ENCODE results near the gene GPC3.
"Not testable (repeated sequence)": the region's sequence is repeated elsewhere in the genome, so short reads cannot be mapped to it uniquely, and the experiment has no call there.

GPC3 gene

DNA sequence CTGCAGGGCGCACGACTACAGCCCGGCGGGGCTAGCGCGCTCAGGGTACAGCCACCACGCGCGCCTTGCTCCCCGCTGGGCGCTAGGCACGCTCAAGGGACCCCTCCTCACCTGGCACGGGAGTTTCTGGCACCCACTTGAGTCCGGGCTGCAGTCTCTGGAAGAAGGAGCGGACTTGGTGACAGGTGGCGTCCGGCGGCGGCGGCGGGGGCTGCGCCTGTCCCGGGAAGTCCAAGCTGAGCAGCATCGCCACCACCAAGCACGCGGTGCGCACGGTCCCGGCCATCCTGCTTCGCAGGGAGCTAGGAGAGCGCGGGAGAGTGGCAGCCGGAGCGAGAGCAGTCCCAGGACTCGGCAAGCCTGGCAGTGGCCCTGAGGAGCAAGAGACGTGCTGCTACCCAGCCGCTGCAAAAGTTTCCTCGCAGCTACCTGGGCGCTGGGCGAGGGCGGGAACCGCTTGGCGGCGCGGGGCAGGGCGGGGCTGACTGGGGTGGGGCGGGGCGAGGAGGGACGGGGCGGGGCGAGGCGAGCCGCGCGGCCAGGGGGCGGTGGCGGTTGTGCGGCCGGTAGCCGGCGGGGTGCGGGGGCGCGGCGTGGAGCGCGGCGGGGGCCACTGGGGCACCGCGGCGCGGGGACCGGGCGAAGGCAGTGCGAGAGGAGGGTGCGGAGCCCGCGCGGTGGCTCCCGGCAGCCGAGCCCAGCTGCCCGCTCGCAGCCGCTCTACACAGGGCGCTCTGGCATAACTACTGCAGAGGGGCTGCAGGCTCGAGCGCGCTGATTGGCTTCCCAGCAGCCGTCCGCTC, at the start of gene GPC3:
TSS of gene GPC3 (minus strand) at position 431 of the 803 bp plus-strand sequence.
- DNase-seq = no peak

DNA sequence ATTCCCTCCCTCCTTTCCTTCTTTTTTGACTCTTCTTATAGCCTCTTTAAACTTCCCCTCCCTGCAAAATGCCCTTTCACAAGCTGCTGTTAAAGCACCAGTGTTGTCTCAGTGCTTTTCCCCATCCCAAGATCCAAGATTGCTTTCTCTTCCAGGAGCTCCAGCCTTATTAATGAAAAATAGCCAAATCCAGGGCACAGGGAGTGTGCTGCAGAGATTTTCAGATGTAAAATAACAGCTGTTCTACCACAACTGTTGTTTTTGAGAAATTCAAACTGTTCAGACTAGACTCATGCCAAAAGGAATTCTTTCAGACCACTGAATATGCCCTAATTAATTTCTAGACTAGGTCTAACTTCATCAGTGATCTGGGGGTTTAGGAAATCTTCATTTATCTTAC, 47.0 kb upstream of the GPC3 start:
- no peak for DNase-seq

DNA sequence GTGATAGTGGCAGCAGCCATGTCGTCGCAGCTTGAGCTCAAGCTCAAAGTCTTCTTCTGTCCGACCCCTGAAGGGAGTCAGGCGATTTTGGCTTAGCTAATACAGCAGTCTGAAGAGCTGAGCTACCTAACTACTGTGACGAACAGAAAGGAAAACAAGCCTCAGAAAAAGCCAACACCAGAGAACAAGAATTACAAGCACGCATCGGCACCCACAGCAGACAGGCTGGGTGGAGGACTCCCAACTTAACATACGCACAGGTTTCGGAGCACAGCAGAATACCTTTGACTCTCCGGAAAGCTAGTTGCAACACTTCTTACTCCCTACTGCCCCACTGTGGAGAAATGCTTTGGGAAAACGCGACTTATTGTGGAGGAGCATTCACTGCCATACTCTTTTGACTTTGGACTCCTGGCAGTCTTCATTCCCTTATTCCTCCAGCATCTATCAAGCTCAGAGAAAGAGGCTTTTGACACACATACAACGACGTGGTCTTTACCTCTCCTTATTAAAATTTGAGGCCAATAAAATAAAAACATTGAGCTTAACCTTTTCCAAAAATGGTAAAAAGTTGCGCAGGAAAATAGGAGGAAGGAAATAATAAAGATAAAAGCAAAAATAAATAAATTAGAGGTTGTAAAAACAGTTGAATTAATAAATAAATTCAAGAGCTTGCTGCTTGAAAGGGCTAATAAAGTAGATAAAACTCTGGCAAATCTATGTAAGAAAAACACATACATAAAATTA, 41.3 kb upstream of the GPC3 start:
- no peak for DNase-seq

DNA sequence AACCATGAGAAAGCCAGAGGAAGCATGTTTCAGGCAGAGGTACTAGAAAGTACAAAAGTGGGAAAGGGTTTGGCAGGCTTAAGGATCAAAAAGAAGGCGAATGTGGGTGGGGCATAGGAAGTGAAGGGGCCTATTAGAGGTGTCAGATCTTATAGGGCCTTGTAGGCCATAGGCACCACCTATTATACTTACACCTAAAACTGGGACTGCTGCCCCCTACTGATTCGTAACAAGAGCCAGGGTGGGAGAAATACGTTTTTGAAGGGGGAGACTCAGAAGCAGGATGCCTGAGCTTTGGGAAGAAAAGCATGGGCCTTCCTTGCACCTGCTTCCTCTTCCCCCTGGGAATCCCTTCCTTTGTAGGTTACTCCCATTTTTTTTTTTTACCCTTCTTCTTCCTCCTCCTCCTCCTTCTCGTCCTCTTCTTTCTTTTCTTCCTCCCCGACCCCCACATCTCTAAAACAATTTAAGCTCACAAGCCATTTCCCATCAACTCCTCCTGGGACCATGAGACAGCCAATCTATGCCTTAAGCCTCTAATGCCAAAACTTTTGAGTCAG, 40.7 kb upstream of the GPC3 start:
- DNase-seq = no peak

DNA sequence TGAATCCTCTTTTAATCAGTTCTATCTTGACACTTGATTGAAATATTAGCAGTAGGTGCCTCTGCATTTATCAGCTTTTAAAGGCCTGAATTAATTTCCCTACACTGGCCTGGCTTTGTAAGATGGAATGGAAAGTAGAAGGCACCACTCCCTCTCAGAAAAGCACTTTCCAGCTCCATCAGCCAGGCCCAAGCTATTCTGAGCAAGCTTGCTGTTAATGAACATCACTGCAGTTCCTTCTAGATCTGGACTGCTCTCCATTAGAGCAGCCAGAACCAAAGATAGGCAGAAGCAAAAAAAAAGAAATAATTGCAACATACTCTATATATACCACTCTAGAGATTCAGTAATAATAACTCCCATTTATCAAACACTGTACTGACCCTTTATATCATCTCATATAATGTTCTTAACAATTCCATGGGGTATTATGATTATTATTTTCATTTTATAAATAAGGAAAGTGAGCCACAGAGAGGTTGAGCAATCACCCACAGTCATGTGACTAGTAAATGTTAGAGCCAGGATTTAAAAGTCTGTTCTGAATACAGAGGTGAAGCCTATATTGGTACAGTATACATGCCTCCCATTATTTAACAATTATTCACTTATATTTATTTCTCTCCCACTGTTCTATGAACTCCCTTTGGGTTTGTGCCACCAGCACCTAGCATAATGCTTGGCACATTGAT, 39.4 kb upstream of the GPC3 start:
- DNase-seq = no peak

DNA sequence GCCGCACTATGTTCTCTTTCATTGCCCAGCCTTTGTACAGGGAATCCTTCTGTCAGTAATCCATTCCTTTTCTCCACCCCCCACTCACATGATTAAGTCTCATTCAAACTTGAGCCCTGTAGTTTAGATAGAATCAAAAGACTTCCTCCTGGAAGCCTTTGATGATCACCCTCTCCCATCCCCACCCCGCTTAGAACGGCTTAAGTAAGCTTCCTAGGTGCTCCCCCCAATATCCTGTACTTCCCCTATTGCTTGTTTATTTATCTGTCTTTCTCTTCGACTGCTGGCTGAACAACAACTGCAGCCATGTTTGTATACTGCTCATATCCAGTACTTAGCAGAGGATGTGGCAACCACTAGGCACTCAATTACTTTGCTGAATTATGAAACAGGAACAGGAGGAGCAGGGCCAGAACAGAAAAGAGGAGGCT, 38.5 kb upstream of the GPC3 start:
- DNase-seq = no peak

DNA sequence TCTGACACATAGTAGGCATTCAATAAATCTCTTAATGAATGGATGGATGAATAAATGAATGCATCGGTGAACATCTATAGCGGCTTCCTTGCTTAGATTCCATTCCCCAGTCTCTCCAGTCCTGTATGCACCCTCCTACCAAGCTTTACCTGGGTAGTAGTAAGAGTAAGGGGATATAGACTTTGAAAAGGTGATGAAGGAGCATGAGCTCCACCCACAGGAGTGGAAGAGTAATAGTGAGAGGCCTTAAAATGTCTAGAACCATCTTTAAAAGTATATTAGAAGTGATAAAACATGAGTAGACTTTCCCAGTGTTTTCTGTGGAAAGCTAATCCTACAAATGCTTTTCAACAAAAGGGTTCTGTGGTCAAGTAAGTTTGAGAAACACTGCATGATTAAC, 35.5 kb upstream of the GPC3 start:
- no peak for DNase-seq

DNA sequence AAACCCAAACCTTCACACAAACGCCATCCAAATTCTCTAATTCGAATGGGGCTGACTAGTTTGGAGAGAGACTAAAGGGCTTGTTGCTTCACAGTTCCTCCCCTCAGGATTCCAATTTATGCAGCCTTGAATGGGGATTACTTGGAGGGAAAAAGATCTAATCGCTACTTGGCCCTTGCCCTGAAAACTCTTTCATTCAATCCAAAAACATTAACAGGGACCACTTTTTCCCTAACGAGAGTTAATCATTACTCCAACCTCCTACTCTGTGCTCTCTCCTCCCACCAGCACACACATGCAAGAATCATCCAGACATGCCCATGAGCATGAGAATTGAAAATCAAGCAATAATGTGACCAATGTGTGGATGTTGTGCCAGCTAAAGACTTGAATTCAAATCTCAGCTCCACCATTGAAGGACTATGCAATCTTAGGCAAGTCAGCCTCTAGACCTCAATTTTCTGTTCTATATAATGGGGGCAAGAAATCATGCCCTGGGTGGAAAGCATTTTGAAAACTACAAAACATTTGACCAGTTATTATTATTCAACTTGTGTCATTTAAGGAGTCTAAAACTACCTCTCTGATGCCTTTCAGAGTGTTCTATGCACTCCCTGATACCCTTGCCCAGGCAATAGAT, 34.3 kb upstream of the GPC3 start:
- no peak for DNase-seq

DNA sequence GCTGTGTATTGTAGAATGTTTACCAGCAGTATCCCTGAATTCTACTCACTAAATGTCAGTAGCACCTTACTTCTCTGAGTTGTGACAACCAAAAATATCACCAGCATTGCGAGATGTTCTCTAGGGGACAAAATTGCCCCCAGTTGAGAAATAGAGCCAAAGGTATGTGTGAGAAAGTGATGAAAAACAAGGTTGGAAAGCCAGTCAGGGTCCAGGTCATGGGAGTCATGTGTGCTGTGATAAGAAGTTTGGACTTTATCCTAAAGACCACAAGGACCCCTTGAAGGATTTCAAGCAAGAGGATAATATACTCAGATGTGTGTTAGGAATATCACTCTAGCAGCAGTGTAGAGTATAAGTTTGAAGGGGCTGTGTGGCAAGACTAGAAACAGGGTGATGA, 30.9 kb upstream of the GPC3 start:
- DNase-seq = not testable (repeated sequence)

DNA sequence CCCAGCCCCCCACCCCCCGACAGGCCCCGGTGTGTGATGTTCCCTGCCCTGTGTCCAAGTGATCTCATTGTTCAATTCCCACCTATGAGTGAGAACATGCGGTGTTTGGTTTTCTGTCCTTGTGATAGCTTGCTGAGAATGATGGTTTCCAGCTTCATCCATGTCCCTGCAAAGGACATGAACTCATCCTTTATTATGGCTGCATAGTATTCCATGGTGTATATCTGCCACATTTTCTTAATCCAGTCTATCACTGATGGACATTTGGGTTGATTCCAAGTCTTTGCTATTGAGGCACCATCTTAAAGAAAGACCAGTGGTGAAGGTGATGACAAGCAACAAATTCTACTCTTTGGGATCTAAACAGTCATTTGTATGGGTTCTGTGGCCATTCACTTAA, 30.1 kb upstream of the GPC3 start:
- not testable (repeated sequence) for DNase-seq

DNA sequence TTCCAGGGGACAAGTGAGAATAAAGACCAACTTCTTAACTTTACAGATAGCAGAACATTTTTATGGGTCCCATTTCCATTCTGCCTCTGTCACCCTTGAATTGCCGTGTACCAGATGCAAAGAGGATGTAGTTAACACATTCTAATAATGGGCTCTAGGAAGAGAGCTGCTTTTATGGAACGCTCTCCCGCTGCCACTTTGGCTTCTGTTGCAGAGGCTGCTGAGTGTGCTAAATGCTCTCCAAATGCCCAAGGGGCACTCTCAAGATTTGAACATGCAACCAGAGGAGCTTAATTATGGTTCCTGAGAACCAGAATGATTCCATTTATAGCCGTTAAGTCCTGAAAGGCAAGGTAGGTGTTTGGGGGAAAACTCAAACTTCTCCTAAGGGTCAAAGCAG, 28.1 kb upstream of the GPC3 start:
- DNase-seq = no peak

DNA sequence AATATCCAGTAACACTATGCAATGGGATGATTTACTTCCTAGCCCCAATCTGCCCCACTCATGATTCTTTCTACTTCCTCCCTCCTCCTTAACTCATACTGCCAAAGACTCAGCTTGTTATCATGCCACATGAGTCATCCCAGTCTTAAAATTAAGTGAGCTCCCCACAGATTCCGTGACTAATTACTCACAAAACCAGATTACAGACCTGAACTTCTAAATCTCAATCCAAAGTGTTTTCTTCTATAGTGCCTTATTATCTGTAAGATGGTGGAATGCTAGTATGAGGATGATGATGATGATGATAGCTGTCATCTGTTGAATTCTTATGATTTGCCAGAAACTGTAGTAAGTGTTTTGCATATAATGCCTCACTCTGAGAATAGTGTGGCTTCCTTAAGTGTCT, 27.7 kb upstream of the GPC3 start:
- no peak for DNase-seq

DNA sequence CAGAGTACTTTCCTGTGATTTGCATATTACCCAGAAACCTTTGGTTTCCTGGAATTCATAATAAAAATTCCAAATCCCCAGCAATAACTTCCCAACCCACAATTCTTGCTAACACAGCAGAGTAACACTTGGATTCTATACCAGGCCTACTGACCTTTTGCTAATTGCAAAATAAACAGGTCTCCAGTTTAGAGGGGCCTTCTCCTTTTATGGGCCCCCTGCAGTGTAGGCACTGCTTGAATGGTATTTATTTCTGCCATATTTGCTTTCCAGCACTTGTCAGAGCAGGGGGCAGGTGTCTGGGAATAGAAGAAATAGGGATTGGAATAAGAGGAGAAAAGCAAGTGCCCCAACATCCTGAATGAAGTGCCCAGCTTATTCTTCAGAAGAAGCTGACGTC, 25.3 kb upstream of the GPC3 start:
- DNase-seq = no peak

DNA sequence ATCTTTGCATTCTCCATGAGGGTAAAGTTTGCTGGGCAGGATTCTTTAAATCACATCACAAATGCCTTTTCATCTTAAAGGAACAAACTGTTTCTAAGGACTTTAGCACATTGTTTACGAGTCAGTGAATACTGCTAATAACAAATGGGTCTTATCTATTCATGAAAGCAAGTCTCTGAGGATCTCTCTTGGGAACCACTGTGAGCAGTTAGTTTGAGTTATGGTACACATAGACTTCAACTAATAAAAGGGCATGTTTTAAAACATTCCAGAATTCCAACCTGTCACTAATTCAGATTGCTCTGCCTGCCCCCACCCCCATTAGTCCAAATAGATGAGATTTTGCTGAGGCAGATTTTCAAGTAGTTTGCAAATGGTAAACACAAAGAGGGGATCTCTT, 22.3 kb upstream of the GPC3 start:
- DNase-seq = no peak

DNA sequence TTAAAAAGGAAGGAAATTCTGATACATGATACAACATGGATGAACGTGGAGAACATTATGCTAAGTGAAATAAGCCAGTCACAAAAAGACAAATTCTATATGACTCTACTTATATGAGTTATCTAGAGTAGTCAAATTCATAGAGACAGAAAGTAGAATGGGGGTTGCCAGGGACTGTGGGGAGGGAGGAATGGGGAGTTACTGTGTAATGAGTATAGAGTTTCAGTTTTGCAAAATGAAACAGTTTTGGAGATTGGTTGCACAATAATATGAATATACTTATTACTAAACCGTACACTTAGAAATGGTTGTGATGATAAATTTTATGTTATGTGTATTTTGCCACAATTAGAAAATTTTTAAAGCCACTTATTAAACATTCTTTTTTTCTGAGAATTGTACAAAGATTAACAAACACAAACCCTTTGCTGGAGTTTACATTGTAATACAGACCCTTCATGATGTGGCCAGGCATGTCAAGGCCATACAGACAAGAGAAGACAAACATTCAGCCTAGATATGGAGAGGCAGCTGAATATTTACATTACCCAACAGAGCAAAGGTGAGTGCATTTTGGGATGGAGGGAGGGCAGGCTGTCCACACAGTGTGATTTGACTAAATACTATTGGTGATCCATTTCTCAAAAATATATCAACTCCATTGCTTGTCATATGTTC, 21.2 kb upstream of the GPC3 start:
- DNase-seq = no peak

DNA sequence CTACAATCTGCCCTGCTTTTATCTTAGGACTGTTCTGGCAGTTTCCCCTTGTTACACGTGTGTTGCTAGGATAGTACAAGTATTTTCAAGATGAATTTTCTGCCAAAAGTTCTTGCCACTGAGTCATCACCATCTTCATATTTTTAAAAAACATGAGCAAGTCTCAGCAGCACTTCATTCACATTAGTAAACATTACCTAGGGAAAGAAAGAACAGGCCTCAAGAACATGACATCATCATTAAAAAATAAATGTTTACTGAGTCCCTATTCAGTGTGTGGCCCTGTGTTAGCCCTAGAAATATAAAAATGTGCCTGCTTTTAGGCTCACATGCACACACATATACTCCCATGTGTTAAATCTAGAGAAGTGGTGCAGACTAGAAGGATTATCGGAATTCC, 18.7 kb upstream of the GPC3 start:
- DNase-seq = no peak

DNA sequence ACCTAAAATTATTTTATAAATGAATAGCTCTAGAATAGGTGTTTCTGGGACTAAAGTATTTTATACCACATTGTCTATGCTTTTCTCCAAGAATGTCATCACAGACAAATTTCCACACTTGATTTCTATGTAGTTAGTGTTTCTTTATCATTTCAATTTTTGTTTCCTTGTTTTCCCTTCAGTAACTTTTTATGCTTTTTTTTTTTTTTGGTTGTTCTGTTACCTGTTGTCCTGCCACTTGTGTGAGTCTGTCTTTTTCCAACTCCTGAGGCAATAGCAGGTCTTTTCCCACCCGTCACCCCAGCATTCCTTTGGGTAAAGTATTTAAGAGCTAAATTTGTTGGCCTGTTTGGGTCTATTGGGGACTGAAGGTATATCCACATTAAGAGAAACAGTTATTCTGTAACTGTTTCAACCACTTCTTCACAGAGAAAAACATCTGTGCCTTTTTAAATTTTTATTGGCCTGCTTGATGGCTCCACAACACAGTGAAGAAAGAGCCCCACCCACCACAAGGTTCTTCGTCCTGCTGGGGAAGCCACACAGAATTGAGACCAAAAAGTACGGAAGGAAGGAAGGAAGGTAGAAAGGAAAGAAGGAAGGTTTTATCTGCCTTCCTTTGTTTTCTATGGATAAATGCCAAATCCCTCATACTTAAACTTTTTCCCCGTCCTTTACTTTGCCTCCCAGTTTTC, 17.7 kb upstream of the GPC3 start:
- DNase-seq = no peak

DNA sequence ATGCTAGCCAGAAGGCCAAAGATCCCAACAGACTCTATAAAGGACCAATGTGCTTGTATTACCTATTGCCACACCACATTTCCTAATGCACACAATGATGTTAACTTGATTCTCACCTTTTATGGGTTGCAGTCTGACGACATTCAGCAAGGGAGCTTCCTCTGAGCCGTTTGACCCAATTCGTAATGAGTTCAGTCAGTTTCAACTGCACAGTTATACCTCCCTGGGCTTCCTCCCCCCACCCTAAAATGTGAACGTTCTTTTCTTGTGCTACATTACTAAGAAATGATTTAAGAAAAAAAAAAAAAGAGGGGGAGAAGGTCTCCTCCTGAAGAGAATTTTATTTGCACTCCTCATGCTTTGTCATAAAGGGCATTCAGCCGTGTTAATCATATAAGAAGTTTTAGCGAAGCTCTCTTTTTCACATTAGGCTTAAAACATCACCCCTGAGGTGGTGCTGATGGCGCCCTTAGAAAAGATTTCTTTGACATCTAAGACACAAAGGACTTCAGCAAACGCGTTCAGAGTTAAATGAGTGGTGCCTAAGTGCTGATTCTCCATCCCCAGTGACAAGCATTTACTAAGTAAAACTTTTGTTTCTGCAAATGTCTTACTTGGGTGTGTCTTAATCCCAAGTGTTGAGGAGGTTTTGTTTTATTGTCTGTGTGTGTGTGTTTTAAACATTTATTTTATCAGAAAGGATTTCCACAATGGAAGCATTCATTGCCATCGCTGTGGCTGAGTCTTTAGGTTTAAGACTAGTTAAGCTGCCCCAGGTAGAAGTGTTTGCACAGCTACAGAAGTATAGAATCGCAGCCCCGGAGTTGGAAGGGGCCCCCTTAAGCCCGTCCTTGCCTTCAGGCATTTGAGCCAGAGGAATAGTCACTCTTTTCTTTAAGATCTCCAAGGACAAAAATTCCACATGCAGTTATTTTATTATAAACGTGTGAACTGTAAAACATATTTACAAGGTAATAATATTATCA, 15.2 kb upstream of the GPC3 start:
- DNase-seq = no peak

DNA sequence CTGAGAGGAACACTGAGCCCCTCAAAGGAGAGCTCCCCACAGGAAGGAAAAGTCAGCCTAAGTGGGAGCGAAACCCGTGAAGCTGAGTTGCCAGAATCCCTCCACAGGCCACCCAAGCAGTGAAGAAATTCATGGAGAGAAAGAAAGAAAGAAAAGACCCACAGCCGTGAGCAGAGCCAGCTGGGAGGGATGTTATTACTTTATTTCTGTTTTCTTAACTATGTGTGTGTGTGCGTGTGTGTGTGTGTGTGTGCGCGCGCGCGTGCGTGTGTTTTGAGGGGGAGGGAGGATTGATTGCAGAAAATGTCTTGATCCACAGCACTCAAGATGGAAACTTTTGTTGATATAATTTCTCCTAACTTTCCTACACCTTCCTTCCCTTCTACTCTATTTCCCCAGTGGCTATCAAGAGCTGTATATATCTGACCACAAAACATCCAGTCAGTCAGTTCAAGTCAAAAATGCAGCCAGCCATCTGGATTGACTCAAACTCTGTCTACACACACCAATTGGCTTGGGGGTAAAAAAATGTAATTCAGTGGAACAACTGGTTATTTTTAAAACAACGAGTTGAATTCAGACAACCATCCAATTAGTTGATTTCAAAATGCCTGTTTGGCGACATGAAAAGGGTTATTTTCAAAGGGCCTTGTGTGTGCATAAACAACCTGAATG, 13.8 kb upstream of the GPC3 start:
- DNase-seq = no peak

DNA sequence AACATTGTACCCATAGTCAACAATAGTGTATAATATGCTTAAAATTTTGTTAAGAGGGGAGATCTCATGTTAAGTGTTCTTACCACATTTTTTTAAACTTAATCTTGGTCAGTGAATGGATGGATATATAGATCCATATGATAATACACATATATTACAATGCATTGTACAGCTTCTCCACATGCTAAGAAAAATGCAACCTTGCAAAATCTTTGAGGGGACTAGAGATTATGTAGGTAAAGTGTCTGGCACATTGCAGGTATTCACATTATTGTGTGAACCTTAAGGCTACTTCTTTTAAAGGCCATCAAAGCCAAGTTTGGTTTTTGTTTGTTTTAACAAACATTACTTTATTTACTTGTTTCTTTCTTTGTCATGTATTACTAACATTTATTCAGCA, 10.4 kb upstream of the GPC3 start:
- no peak for DNase-seq
